GM12878 (cell line): ENCODE measurements around the gene ANKS4B. TPM values are rescaled to one million over a fixed set of nuclear protein-coding genes. Genes with fewer than 3 reads are reported as not detected.

Source experiments
- HCFC1 ChIP-seq: fragments of 150-350 bp; IDR thresholded peaks from 2 replicates; pipeline ENCODE4 v1.6.1; 2014; ENCODE audit warnings: low read length
- HSF1 ChIP-seq: fragments of 150-350 bp; IDR thresholded peaks from 2 replicates; pipeline ENCODE4 v1.6.1; 2014; ENCODE audit warnings: mild to moderate bottlenecking, low read depth, low read length
- MEF2B ChIP-seq: fragments of 450-650 bp; IDR thresholded peaks from 2 replicates; pipeline ENCODE4 v1.6.1; 2018; ENCODE audit warnings: mild to moderate bottlenecking, moderate library complexity; ENCODE audit not compliant: partially characterized antibody, poor library complexity, severe bottlenecking
- RAD51 ChIP-seq: fragments of 450-650 bp; IDR thresholded peaks from 2 replicates; pipeline ENCODE4 v1.6.1; 2016; ENCODE audit warnings: moderate library complexity, mild to moderate bottlenecking, inconsistent platforms
- RUNX3 ChIP-seq: IDR thresholded peaks from 2 replicates; pipeline ENCODE4 v1.6.1; 2012; ENCODE audit warnings: low read length, inconsistent platforms
- SIN3A ChIP-seq: IDR thresholded peaks from 2 replicates; pipeline ENCODE4 v1.6.1; 2012; ENCODE audit warnings: low read depth, low read length, improper control_type of control experiment
- USF1 ChIP-seq: IDR thresholded peaks from 2 replicates; pipeline ENCODE4 v1.6.1; 2011; ENCODE audit warnings: borderline replicate concordance, low read depth, mild to moderate bottlenecking, moderate library complexity, mixed read lengths, low read length; ENCODE audit not compliant: insufficient read depth; ENCODE audit errors: extremely low read length
- YY1 ChIP-seq: IDR thresholded peaks from 2 replicates; pipeline ENCODE4 v1.6.1; 2011; ENCODE audit warnings: low read depth, mild to moderate bottlenecking, low read length
- ZBTB4 ChIP-seq: fragments of 450-650 bp; formaldehyde crosslinking; IDR thresholded peaks from 2 replicates; pipeline ENCODE4 v1.4.0; 2022; ENCODE audit warnings: mild to moderate bottlenecking, moderate library complexity
- ZBTB40 ChIP-seq: fragments of 450-650 bp; IDR thresholded peaks from 2 replicates; pipeline ENCODE4 v1.6.1; 2016; ENCODE audit warnings: mild to moderate bottlenecking, moderate library complexity, borderline replicate concordance
- polyA plus RNA-seq, 11 experiments: library from polyadenylated mRNA; depleted of rRNA in 4 of 11; unstranded in 6 of 11; stranded (reverse) in 5 of 11; fragments of >200 nt; fragmentation: Nextera tagmentation in 4 of 11; fragmentation: Illumina TruSeq in 1 of 11; extraction: Ambion mirVana in 4 of 11; extraction: Trizol in 1 of 11; gene quantifications; 1 replicate in 1 of 11; 2 replicates in 10 of 11; pipeline versions ENCODE4 v1.2.1 to v1.2.3, GENCODE V29; 2011 to 2016; ENCODE audit warnings: inconsistent platforms in 2 of 11, missing spikeins in 2 of 11, low read depth in 1 of 11
- total RNA-seq, 4 experiments: library from RNA; depleted of rRNA in 3 of 4; stranded (reverse); fragments of >200 nt in 3 of 4; fragmentation: Illumina TruSeq in 1 of 4; extraction: Trizol in 1 of 4; gene quantifications; 2 replicates each; pipeline versions ENCODE4 v1.2.1 to v1.2.3, GENCODE V29; 2013 to 2021

The ANKS4B gene
- total and polyA plus RNA-seq, 10 of the 15 experiments (the other 5 are each of a cell fraction or from before 2014, with no cell fraction given), result 0.01 to 0.11 (median 0.05) TPM; not detected in 6

- TF ChIP-seq ZBTB40, result no peak
- no peak for TF ChIP-seq HSF1
- TF ChIP-seq SIN3A, result no peak
- no peak for TF ChIP-seq ZBTB4 (CRISPR knock-in tag)
- no peak for TF ChIP-seq YY1
- TF ChIP-seq MEF2B, result no peak
- TF ChIP-seq RUNX3, result no peak
- TF ChIP-seq RAD51, result no peak
- no peak for TF ChIP-seq HCFC1
- no peak for TF ChIP-seq USF1
- TF ChIP-seq, all 136 proteins: peak for 0
Observed at GRCh38 chr16:21256636-21257035, 23.1 kb downstream of the ANKS4B start (continued).
